ENCODE data around the gene ROR1. TPM values are rescaled to one million over a fixed set of nuclear protein-coding genes. Genes with fewer than 3 reads are reported as not detected.

Gene ROR1
- total and polyA plus RNA-seq, 9 of the 15 experiments (the other 6 are each of a cell fraction or from before 2014, with no cell fraction given) = 0.02 TPM; not detected in 8

DNA sequence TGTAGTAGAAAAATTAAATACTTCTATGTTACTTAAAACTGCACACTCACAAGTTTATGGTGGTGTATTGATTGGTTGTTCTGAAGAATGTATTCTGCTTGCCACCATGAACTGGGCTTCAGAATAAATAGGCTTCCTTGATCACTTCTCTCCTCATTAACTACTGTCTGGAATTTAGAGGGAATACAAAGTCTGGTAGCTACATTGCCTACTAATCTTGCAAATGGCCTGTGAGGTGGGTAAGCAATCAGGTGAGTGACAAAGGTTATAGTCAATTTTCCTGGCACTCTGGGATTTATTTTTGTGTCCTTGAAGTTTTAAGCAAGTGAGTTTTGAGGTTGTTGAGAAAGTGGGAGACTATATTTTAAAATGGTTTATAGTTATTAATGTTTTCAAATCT is 101.8 kb downstream of the ROR1 start (continued):
- TF ChIP-seq ATF6 (CRISPR knock-in tag; IDR thresholded peaks at IDR 0.05) (no peak), ZNF311 (CRISPR knock-in tag; IDR thresholded peaks at IDR 0.05) (no peak), ZNF146 (CRISPR knock-in tag; IDR thresholded peaks at IDR 0.05; ENCODE audit: unreplicated experiment) (no peak)

GRCh38 chr1:63877021-63877767 is 103.4 kb downstream of the ROR1 start:
- H3K36me3 ChIP-seq (ENCODE audit: control insufficient read depth, insufficient read depth, low read length) = no peaks in the 10 kb centered on the region
- in situ Hi-C loops (cut with MboI) (no loop called here), intact Hi-C loops (cut with micrococcal nuclease) (no loop called here)
- POLR2A ChIA-PET = no interaction called here
- H3K79me2 ChIP-seq (ENCODE audit: control insufficient read depth, insufficient read depth, low read length) = no peaks in the 10 kb centered on the region
- WGBS (ENCODE audit: insufficient coverage, low coverage, missing lambda C conversion rate) = under 1% methylated on average over 8 of the region's 8 CpGs
- ATAC-seq (no peak), FAIRE-seq (no peak), DNase-seq (ENCODE audit: extremely low read depth in 1 of 4, low spot score in 3 of 4) (no peak)
- no peaks in the 10 kb centered on the region for H3K4me1 ChIP-seq (replicated peaks in 1 of 2; ENCODE audit: control insufficient read depth in 2 of 2, insufficient read depth in 2 of 2, low read length in 2 of 2)
- no peak overlapping the region for H3K4me2 ChIP-seq (ENCODE audit: insufficient read depth, low read length)
- H3K27me3 ChIP-seq (ENCODE audit: control insufficient read depth in 2 of 2, insufficient read depth in 2 of 2, low read length in 2 of 2) = no peaks in the 10 kb centered on the region
- no peak overlapping the region for H3K9ac ChIP-seq (ENCODE audit: insufficient read depth in 1 of 2, low read depth in 2 of 2, low read length in 2 of 2)
- CTCF ChIA-PET (ENCODE audit: low intra/inter-chr PET ratio) = no interaction called here
- H3K27ac ChIP-seq (ENCODE audit: extremely low read depth, low read depth, low read length) = no peak overlapping the region
- no peaks in the 10 kb centered on the region for H3K9me1 ChIP-seq (ENCODE audit: control insufficient read depth, insufficient read depth, low read length)
- no peaks in the 10 kb centered on the region for H4K20me1 ChIP-seq (replicated peaks; ENCODE audit: control insufficient read depth, insufficient read depth, low read length)
- TF ChIP-seq KDM5B (IDR thresholded peaks at IDR 0.05; ENCODE audit: insufficient replicate concordance, low read depth, low read length) = no peak
- no peak for TF ChIP-seq ZNF311 (CRISPR knock-in tag; IDR thresholded peaks at IDR 0.05)
- no peak for TF ChIP-seq PATZ1 (CRISPR knock-in tag; IDR thresholded peaks at IDR 0.05; ENCODE audit: borderline replicate concordance)
- TF ChIP-seq, protein P1, sequence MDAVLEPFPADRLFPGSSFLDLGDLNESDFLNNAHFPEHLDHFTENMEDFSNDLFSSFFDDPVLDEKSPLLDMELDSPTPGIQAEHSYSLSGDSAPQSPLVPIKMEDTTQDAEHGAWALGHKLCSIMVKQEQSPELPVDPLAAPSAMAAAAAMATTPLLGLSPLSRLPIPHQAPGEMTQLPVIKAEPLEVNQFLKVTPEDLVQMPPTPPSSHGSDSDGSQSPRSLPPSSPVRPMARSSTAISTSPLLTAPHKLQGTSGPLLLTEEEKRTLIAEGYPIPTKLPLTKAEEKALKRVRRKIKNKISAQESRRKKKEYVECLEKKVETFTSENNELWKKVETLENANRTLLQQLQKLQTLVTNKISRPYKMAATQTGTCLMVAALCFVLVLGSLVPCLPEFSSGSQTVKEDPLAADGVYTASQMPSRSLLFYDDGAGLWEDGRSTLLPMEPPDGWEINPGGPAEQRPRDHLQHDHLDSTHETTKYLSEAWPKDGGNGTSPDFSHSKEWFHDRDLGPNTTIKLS (IDR thresholded peaks at IDR 0.05; ENCODE audit: borderline replicate concordance, low read depth) = no peak
- H2AFZ ChIP-seq (ENCODE audit: low read depth, low read length) = no peak overlapping the region
- no peak overlapping the region for H3K4me3 ChIP-seq
- no peaks in the 10 kb centered on the region for H3K9me3 ChIP-seq (replicated peaks; ENCODE audit: control insufficient read depth, insufficient read depth, low read depth, low read length)
- BruUV-seq (replicated peaks) = no TSS peak
